ENCODE measurements around the gene AIPL1.

GRCh38 chr17:6454495-6455320 lies 19.8 kb upstream of the AIPL1 start:
- TF ChIP-seq, protein P1, sequence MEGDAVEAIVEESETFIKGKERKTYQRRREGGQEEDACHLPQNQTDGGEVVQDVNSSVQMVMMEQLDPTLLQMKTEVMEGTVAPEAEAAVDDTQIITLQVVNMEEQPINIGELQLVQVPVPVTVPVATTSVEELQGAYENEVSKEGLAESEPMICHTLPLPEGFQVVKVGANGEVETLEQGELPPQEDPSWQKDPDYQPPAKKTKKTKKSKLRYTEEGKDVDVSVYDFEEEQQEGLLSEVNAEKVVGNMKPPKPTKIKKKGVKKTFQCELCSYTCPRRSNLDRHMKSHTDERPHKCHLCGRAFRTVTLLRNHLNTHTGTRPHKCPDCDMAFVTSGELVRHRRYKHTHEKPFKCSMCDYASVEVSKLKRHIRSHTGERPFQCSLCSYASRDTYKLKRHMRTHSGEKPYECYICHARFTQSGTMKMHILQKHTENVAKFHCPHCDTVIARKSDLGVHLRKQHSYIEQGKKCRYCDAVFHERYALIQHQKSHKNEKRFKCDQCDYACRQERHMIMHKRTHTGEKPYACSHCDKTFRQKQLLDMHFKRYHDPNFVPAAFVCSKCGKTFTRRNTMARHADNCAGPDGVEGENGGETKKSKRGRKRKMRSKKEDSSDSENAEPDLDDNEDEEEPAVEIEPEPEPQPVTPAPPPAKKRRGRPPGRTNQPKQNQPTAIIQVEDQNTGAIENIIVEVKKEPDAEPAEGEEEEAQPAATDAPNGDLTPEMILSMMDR (conservative IDR thresholded peaks at IDR 0.05; ENCODE audit: low read depth, low read length), result no peak
- TF ChIP-seq EZH2 (IDR thresholded peaks at IDR 0.05; ENCODE audit: borderline replicate concordance, low read depth, low read length, poor library complexity, severe bottlenecking), result no peak

All from A673 (cell line).